Loucy (cell line): Measurements from ENCODE around the gene CBX4.

Experiments used
- H2AFZ ChIP-seq: fragments of 200-600 bp; sonication (generic); 2 replicates; pipeline ENCODE4 v1.6.0; 2016; ENCODE audit warnings: antibody characterized with exemption, mild to moderate bottlenecking, low read length, moderate library complexity
- H3F3A ChIP-seq: fragments of 200-600 bp; 2 replicates; pipeline ENCODE4 v1.6.0; 2016; ENCODE audit warnings: antibody characterized with exemption, low read depth, mild to moderate bottlenecking
- H3K27me3 ChIP-seq: fragments of 200-600 bp; sonication (generic); 2 replicates; pipeline ENCODE4 v1.6.1; 2014; ENCODE audit warnings: low read length, mild to moderate bottlenecking; ENCODE audit not compliant: insufficient read depth, poor library complexity, severe bottlenecking
- H3K36me3 ChIP-seq: fragments of 200-600 bp; sonication (generic); 2 replicates; pipeline ENCODE4 v1.6.1; 2016; ENCODE audit warnings: low read length; ENCODE audit not compliant: insufficient read depth
- H3K4me1 ChIP-seq: fragments of 200-600 bp; sonication (generic); 2 replicates; pipeline ENCODE4 v1.5.1; 2014; ENCODE audit warnings: low read length, mild to moderate bottlenecking; ENCODE audit not compliant: insufficient read depth, poor library complexity, severe bottlenecking
- H3K4me2 ChIP-seq: fragments of 200-600 bp; sonication (generic); 2 replicates; pipeline ENCODE4 v1.6.0; 2014; ENCODE audit warnings: antibody characterized with exemption, low read length, low read depth, mild to moderate bottlenecking; ENCODE audit not compliant: poor library complexity, severe bottlenecking
- H3K4me3 ChIP-seq: fragments of 200-600 bp; sonication (generic); 2 replicates; pipeline ENCODE4 v1.5.1; 2014; ENCODE audit warnings: low read length, mild to moderate bottlenecking, mixed read lengths; ENCODE audit not compliant: poor library complexity, severe bottlenecking
- H3K79me2 ChIP-seq: fragments of 200-600 bp; sonication (generic); 2 replicates; pipeline ENCODE4 v1.6.1; 2014; ENCODE audit warnings: low read length; ENCODE audit not compliant: insufficient read depth
- H3K9ac ChIP-seq: fragments of 200-600 bp; sonication (generic); 2 replicates; pipeline ENCODE4 v1.6.0; 2014; ENCODE audit warnings: mild to moderate bottlenecking, low read depth, low read length, moderate library complexity; ENCODE audit not compliant: poor library complexity, severe bottlenecking
- H3K9me2 ChIP-seq: fragments of 200-600 bp; sonication (generic); replicated peaks from 2 replicates; pipeline ENCODE4 v1.6.1; 2016; ENCODE audit warnings: low read depth, low read length, mixed read lengths
- H3K9me3 ChIP-seq: fragments of 200-600 bp; sonication (generic); 2 replicates; pipeline ENCODE4 v1.6.1; 2014; ENCODE audit warnings: mild to moderate bottlenecking, antibody characterized with exemption, low read length, low read depth; ENCODE audit not compliant: insufficient read depth
- H4K20me1 ChIP-seq: fragments of 200-600 bp; sonication (generic); 2 replicates; pipeline ENCODE4 v1.6.0; 2014; ENCODE audit warnings: antibody characterized with exemption, low read length, mild to moderate bottlenecking; ENCODE audit not compliant: insufficient read depth, poor library complexity, severe bottlenecking
- CTCF ChIP-seq: fragments of 200-600 bp; sonication (generic); conservative IDR thresholded peaks from 2 replicates; pipeline ENCODE4 v1.5.1; 2014; ENCODE audit warnings: mild to moderate bottlenecking, antibody characterized with exemption, low read length
- EZH2phosphoT487 ChIP-seq: fragments of 200-600 bp; IDR thresholded peaks from 2 replicates; pipeline ENCODE4 v1.6.1; 2018; ENCODE audit warnings: antibody characterized with exemption, mild to moderate bottlenecking, moderate library complexity, borderline replicate concordance

The CBX4 gene

GRCh38 chr17:79865351-79866210, 26.3 kb upstream of the CBX4 start:
- Histone ChIP-seq H3K4me2 (no peak overlapping the region), H3K36me3 (no peaks in the 10 kb centered on the region), H3K9me2 (no peaks in the 10 kb centered on the region), H3K4me1 (no peaks in the 10 kb centered on the region), H4K20me1 (no peaks in the 10 kb centered on the region), H2AFZ (no peak overlapping the region), H3K9ac (no peak overlapping the region), H3K27me3 (no peaks in the 10 kb centered on the region), H3K9me3 (no peaks in the 10 kb centered on the region), H3K79me2 (no peaks in the 10 kb centered on the region), H3K4me3 (no peak overlapping the region), H3F3A (no peaks in the 10 kb centered on the region)
- no peak for TF ChIP-seq CTCF

- Histone ChIP-seq H3K4me3 (no peak overlapping the region), H3F3A (no peaks in the 10 kb centered on the region), H3K9me2 (no peaks in the 10 kb centered on the region), H3K27me3 (no peaks in the 10 kb centered on the region), H3K4me2 (no peak overlapping the region), H3K79me2 (no peaks in the 10 kb centered on the region), H3K36me3 (no peaks in the 10 kb centered on the region), H3K4me1 (no peaks in the 10 kb centered on the region), H4K20me1 (no peaks in the 10 kb centered on the region), H3K9ac (no peak overlapping the region), H2AFZ (no peak overlapping the region), H3K9me3 (no peaks in the 10 kb centered on the region)
- TF ChIP-seq CTCF (no peak), EZH2phosphoT487 (no peak)
These were observed 25.5 kb upstream of the CBX4 start for GRCh38 chr17:79864617-79865250.

- H3K79me2 ChIP-seq: no peaks in the 10 kb centered on the region
- no peak overlapping the region for H3K9ac ChIP-seq
- H3K4me3 ChIP-seq: no peak overlapping the region
- H3K4me2 ChIP-seq: no peak overlapping the region
- TF ChIP-seq EZH2phosphoT487 (no peak), CTCF (no peak)
- H4K20me1 ChIP-seq: no peaks in the 10 kb centered on the region
- H2AFZ ChIP-seq: no peak overlapping the region
- no peaks in the 10 kb centered on the region for H3K36me3 ChIP-seq
- H3K27me3 ChIP-seq: no peaks in the 10 kb centered on the region
- no peaks in the 10 kb centered on the region for H3K9me3 ChIP-seq
- H3K4me1 ChIP-seq: no peaks in the 10 kb centered on the region
- no peaks in the 10 kb centered on the region for H3K9me2 ChIP-seq
- H3F3A ChIP-seq: no peaks in the 10 kb centered on the region
These were observed 24.9 kb upstream of the CBX4 start for GRCh38 chr17:79864147-79864546.
